PC-3 (cell line): ENCODE measurements around the gene EMX2. TPM values are rescaled to one million over a fixed set of nuclear protein-coding genes. Genes with fewer than 3 reads are reported as not detected.

ENCODE experiments used
- ATAC-seq: fragments of 200-7000 bp; cut with Tn5 transposase; 2 replicates; pipeline ENCODE4 v1.9.1; 2020; ENCODE audit warnings: mild to moderate bottlenecking, moderate library complexity
- BruUV-seq: library from RNA; stranded (reverse); fragments of 400-500 nt; replicated peaks from 2 replicates; lab custom pipeline; 2021; lab: Mats Ljungman, UMichigan
- CTCF ChIA-PET: fragments of 300-600 bp; sonication (Branson Sonifier 250); formaldehyde crosslinking; loops from one replicate; lab custom pipeline; 2022; ENCODE audit warnings: antibody characterized with exemption; lab: Charles Lee
- POLR2A ChIA-PET: fragments of 300-600 bp; sonication (Branson Sonifier 250); formaldehyde crosslinking; loops from one replicate; lab custom pipeline; 2022; ENCODE audit warnings: antibody characterized with exemption; ENCODE audit not compliant: unreplicated experiment; lab: Charles Lee
- DNase-seq: peaks from one replicate; pipeline ENCODE4 v3.0.0-alpha.2; 2015
- H2AFZ ChIP-seq: fragments of 300-600 bp; sonication (generic); 2 replicates; pipeline ENCODE4 v1.6.0; 2016; ENCODE audit warnings: antibody characterized with exemption, low read length
- H3F3A ChIP-seq: fragments of 300-600 bp; sonication (generic); one replicate; pipeline ENCODE4 v1.6.0; 2017; ENCODE audit warnings: antibody characterized with exemption, low read length, control low read depth, mild to moderate bottlenecking; ENCODE audit not compliant: unreplicated experiment
- H3K27ac ChIP-seq: fragments of 300-600 bp; sonication (generic); 2 replicates; pipeline ENCODE4 v1.5.1; 2016; ENCODE audit warnings: mild to moderate bottlenecking, low read length
- H3K27me3 ChIP-seq: fragments of 300-600 bp; sonication (generic); 2 replicates; pipeline ENCODE4 v1.6.1; 2016; ENCODE audit warnings: low read length, mixed read lengths
- H3K36me3 ChIP-seq: fragments of 300-600 bp; sonication (generic); 2 replicates; pipeline ENCODE4 v1.6.1; 2016; ENCODE audit warnings: low read depth, mixed run types, low read length, mixed read lengths
- H3K4me1 ChIP-seq: fragments of 300-600 bp; sonication (generic); 2 replicates; pipeline ENCODE4 v1.5.1; 2016; ENCODE audit warnings: low read length; ENCODE audit not compliant: insufficient read depth
- H3K4me2 ChIP-seq: fragments of 300-600 bp; sonication (generic); 2 replicates; pipeline ENCODE4 v1.6.0; 2016; ENCODE audit warnings: low read length
- H3K4me3 ChIP-seq: fragments of 300-600 bp; sonication (generic); 2 replicates; pipeline ENCODE4 v1.5.1; 2016; ENCODE audit warnings: mild to moderate bottlenecking, low read length, mixed read lengths
- H3K79me2 ChIP-seq: fragments of 300-600 bp; sonication (generic); 2 replicates; pipeline ENCODE4 v1.6.1; 2017; ENCODE audit warnings: low read length, mixed read lengths
- H3K9ac ChIP-seq: fragments of 300-600 bp; sonication (generic); 2 replicates; pipeline ENCODE4 v1.6.0; 2016; ENCODE audit warnings: mild to moderate bottlenecking, low read length
- H3K9me2 ChIP-seq: fragments of 300-600 bp; sonication (generic); replicated peaks from 2 replicates; pipeline ENCODE4 v1.6.1; 2016; ENCODE audit warnings: mixed run types, low read length, mixed read lengths
- H3K9me3 ChIP-seq: fragments of 300-600 bp; sonication (generic); 2 replicates; pipeline ENCODE4 v1.6.1; 2016; ENCODE audit warnings: low read length, mixed read lengths
- H4K20me1 ChIP-seq: fragments of 300-600 bp; sonication (generic); 2 replicates; pipeline ENCODE4 v1.6.1; 2016; ENCODE audit warnings: low read length, mixed read lengths
- CTCF ChIP-seq: fragments of 300-600 bp; sonication (generic); conservative IDR thresholded peaks from 2 replicates; pipeline ENCODE4 v1.5.1; 2017; ENCODE audit warnings: antibody characterized with exemption, low read depth, mild to moderate bottlenecking, low read length
- EZH2 ChIP-seq: fragments of 300-600 bp; sonication (generic); IDR thresholded peaks from one replicate; pipeline ENCODE4 v1.6.1; 2017; ENCODE audit warnings: antibody characterized with exemption, mild to moderate bottlenecking, low read length; ENCODE audit not compliant: unreplicated experiment
- EZH2phosphoT487 ChIP-seq: fragments of 300-600 bp; sonication (generic); IDR thresholded peaks from 2 replicates; pipeline ENCODE4 v1.6.1; 2018; ENCODE audit warnings: mild to moderate bottlenecking, antibody characterized with exemption, low read length, borderline replicate concordance
- intact Hi-C: fragments of 100-400 bp; cut with micrococcal nuclease; formaldehyde crosslinking; loops from 2 replicates; pipeline ENCODE4 v1.9.0; 2023
- total RNA-seq: library from RNA; depleted of rRNA; stranded (reverse); fragments of >200 nt; gene quantifications from 2 replicates; pipeline ENCODE4 v1.2.3, GENCODE V29; 2014

Gene EMX2
- total RNA-seq, 1 experiment from 2014 or later = not detected

GRCh38 chr10:117569610-117570390 lies 27.3 kb downstream of the EMX2 start:
- Histone ChIP-seq H3K27ac (no peak overlapping the region), H2AFZ (no peak overlapping the region), H3K27me3 (peaks cover 60% of the 10 kb centered on the region), H3K4me1 (no peaks in the 10 kb centered on the region), H3F3A (no peaks in the 10 kb centered on the region), H3K36me3 (no peaks in the 10 kb centered on the region), H3K4me2 (no peak overlapping the region), H3K4me3 (no peak overlapping the region), H3K9ac (no peak overlapping the region), H3K9me2 (no peaks in the 10 kb centered on the region), H3K9me3 (no peaks in the 10 kb centered on the region), H4K20me1 (no peaks in the 10 kb centered on the region), H3K79me2 (no peaks in the 10 kb centered on the region)
- ChIA-PET POLR2A (no interaction called here), CTCF (no interaction called here)
- ATAC-seq (no peak), DNase-seq (no peak)
- no TSS peak for BruUV-seq
- intact Hi-C loops = no loop called here
- TF ChIP-seq EZH2phosphoT487 (no peak), CTCF (no peak), EZH2 (no peak)

GRCh38 chr10:117570880-117571279 lies 28.3 kb downstream of the EMX2 start:
- DNase-seq (no peak), ATAC-seq (no peak)
- no TSS peak for BruUV-seq
- POLR2A ChIA-PET = no interaction called here
- no peaks in the 10 kb centered on the region for H3K9me2 ChIP-seq
- no peak overlapping the region for H3K9ac ChIP-seq
- no peaks in the 10 kb centered on the region for H3K9me3 ChIP-seq
- no peaks in the 10 kb centered on the region for H3K4me1 ChIP-seq
- CTCF ChIA-PET = no interaction called here
- H3K79me2 ChIP-seq = no peaks in the 10 kb centered on the region
- no peak overlapping the region for H3K27ac ChIP-seq
- intact Hi-C loops = no loop called here
- no peaks in the 10 kb centered on the region for H3K36me3 ChIP-seq
- no peak overlapping the region for H3K4me2 ChIP-seq
- H3K4me3 ChIP-seq = no peak overlapping the region
- no peaks in the 10 kb centered on the region for H4K20me1 ChIP-seq
- no peak for TF ChIP-seq EZH2
- TF ChIP-seq CTCF = no peak
- TF ChIP-seq EZH2phosphoT487 = no peak
- peaks cover 67% of the 10 kb centered on the region for H3K27me3 ChIP-seq
- no peaks in the 10 kb centered on the region for H3F3A ChIP-seq
- H2AFZ ChIP-seq = no peak overlapping the region

GRCh38 chr10:117574498-117575146 lies 32.1 kb downstream of the EMX2 start:
- intact Hi-C loops = no loop called here
- POLR2A ChIA-PET = no interaction called here
- no peaks in the 10 kb centered on the region for H3K36me3 ChIP-seq

More at GRCh38 chr10:117574498-117575146, 32.1 kb downstream of the EMX2 start:
- H3K9ac ChIP-seq = no peak overlapping the region
- DNase-seq (no peak), ATAC-seq (no peak)
- peaks cover 69% of the 10 kb centered on the region for H3K27me3 ChIP-seq
- BruUV-seq = no TSS peak
- no peaks in the 10 kb centered on the region for H3K9me2 ChIP-seq
- H3K4me2 ChIP-seq = no peak overlapping the region
- H3K9me3 ChIP-seq = no peaks in the 10 kb centered on the region
- H3F3A ChIP-seq = no peaks in the 10 kb centered on the region
- H4K20me1 ChIP-seq = no peaks in the 10 kb centered on the region
- H3K27ac ChIP-seq = no peak overlapping the region
- H2AFZ ChIP-seq = no peak overlapping the region
- TF ChIP-seq CTCF (no peak), EZH2 (no peak), EZH2phosphoT487 (no peak)
- H3K4me3 ChIP-seq = no peak overlapping the region
- CTCF ChIA-PET = no interaction called here
- H3K79me2 ChIP-seq = no peaks in the 10 kb centered on the region
- H3K4me1 ChIP-seq = no peaks in the 10 kb centered on the region
